NT2/D1 (cell line): ENCODE data around the gene LYPD6.

Experiments
- YY1 ChIP-seq: IDR thresholded peaks from 2 replicates; pipeline ENCODE4 v1.6.1; 2011; ENCODE audit not compliant: insufficient read length, insufficient read depth
- ZNF274 ChIP-seq: IDR thresholded peaks from 2 replicates; pipeline ENCODE4 v1.6.1; 2011; ENCODE audit warnings: mild to moderate bottlenecking, low read depth, low read length

DNA sequence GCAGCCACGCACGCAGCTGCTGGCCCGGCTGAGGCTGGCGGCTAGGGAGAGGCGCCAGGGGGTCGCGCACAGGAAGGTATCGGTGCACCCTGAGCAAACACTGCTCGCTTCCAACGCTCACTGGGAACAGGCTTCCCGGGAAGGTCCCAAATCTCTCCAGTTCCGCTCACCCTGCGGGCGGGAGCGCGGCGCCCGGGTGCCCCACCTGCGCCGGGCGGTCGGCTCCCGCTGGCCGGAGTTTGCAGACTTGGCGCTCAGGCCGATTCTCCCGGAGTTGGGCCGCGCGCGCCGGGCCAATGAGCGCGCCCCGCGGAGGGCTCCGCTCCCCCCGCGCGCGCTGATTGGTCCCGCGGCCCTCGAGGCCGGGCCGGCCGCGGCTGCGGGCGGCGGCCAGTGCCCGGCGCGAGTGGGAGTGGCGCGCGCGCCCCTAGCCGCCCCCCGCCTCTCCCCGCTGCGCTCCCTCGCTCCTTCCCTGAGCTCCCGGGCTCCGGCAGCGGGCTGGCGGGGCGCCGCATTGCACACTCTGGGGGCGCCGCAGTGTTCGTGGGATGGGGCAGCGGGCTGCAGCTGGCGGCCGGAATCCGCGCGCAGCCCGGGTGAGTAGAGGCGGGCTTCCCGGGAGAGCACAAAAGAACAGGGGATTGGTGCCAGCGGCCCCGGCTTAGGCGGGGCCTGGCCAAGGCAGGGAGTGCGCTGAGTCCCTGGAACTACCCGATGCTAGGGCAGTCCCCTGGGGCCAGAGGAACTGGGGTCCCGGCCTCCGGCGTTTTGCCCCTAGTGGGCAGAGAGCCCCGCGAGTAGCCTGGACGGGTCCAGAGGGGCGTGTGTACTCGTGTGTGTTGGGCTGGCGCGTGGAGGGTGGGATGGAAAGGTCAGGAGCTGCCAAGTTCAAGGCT, at the start of gene LYPD6:
- TF ChIP-seq YY1 (no peak), ZNF274 (no peak)
